A549 treated with AZD9567 at 1 μM for 4 hours (cell line): ENCODE data around the gene BTNL9. TPM values are rescaled to one million over a fixed set of nuclear protein-coding genes. Genes with fewer than 3 reads are reported as not detected.

Source experiments
- total RNA-seq: library from RNA; stranded (reverse); fragments of 200-300 nt; extraction: Qiagen RNA extraction; gene quantifications from 5 replicates; pipeline ENCODE4 v1.2.3, GENCODE V29; 2022; ENCODE audit not compliant: insufficient read depth

BTNL9 gene
- total RNA-seq, result 0.56 to 1.4 TPM (median 1.1 TPM) in 5 replicates

GRCh38 chr5:181039931-181040630, at the start of gene BTNL9:
BTNL9 (plus strand) TSS chr5:181040266; CDS start chr5:181045490, 5,224 bp downstream.

Other genes starting within 250 kb of the BTNL9 start
- 62.8 to 92.8 TPM (median 90.1 TPM) in 5 replicates for gene MGAT1, start 237.5 kb upstream of the BTNL9 start, total RNA-seq
- gene ZFP62, start 179.0 kb upstream of the BTNL9 start, total RNA-seq, result 7.9 to 9.5 TPM (median 8.5 TPM) in 5 replicates
- gene BTNL8, start 141.1 kb upstream of the BTNL9 start, total RNA-seq, result not detected in 5 replicates
- not detected in 5 replicates for gene BTNL3, start 51.4 kb upstream of the BTNL9 start, total RNA-seq
- not detected in 5 replicates for gene OR2V1, start 90.9 kb downstream of the BTNL9 start, total RNA-seq
- gene OR2V2, start 107.3 kb downstream of the BTNL9 start, total RNA-seq, result not detected in 5 replicates
- gene TRIM7, start 164.9 kb downstream of the BTNL9 start, total RNA-seq, result 34.9 to 43.4 TPM (median 39.8 TPM) in 5 replicates
- 18.2 to 28.4 TPM (median 27.4 TPM) in 5 replicates for gene TRIM41, start 183.0 kb downstream of the BTNL9 start, total RNA-seq
- 3,124 to 3,926 TPM (median 3,335 TPM) in 5 replicates for gene RACK1, start 203.6 kb downstream of the BTNL9 start, total RNA-seq
- 5.8 to 8.8 TPM (median 7.2 TPM) in 5 replicates for gene TRIM52, start 220.9 kb downstream of the BTNL9 start, total RNA-seq